DOHH2 (cell line): ENCODE data around the gene SST.

Source experiments
- CTCF ChIP-seq: fragments of 200-600 bp; sonication (generic); IDR thresholded peaks from one replicate; pipeline ENCODE4 v1.5.1; 2014; ENCODE audit warnings: antibody characterized with exemption, mild to moderate bottlenecking, low read depth, low read length; ENCODE audit not compliant: poor library complexity, severe bottlenecking
- EZH2phosphoT487 ChIP-seq: fragments of 200-600 bp; sonication (generic); IDR thresholded peaks from 2 replicates; pipeline ENCODE4 v1.6.1; 2017; ENCODE audit warnings: borderline replicate concordance, mild to moderate bottlenecking, antibody characterized with exemption, low read length, moderate library complexity, mixed read lengths

GRCh38 chr3:187702507-187703033 is 32.4 kb upstream of the SST start, which contains the start of gene RTP2:
- TF ChIP-seq CTCF (no peak), EZH2phosphoT487 (no peak)
